CD14-positive monocyte (primary cell): ENCODE measurements around the gene SMC3. TPM values are rescaled to one million over a fixed set of nuclear protein-coding genes. Genes with fewer than 3 reads are reported as not detected.

ENCODE experiments used
- DNase-seq, 3 donors: peaks; one replicate each; pipeline ENCODE4 v3.0.0-alpha.2; 2011 to 2022
- H2AFZ ChIP-seq: 2 replicates; pipeline ENCODE4 v1.6.0; 2012; ENCODE audit warnings: mild to moderate bottlenecking, low read depth, low read length, inconsistent platforms; ENCODE audit not compliant: insufficient read depth, poor library complexity, severe bottlenecking
- H3K27ac ChIP-seq, 2 donors: 1 replicate in 1 of 2; 2 replicates in 1 of 2; pipeline ENCODE4 v1.5.1; 2012 to 2013; ENCODE audit warnings: low read length in 2 of 2, control low read depth in 1 of 2, inconsistent platforms in 1 of 2, low read depth in 1 of 2, mild to moderate bottlenecking in 1 of 2
- H3K27me3 ChIP-seq, 2 donors: one replicate each; pipeline versions ENCODE4 v1.6.0 to v1.6.1; 2011 to 2013; ENCODE audit warnings: low read length in 2 of 2; ENCODE audit not compliant: control insufficient read depth in 2 of 2, insufficient read depth in 2 of 2
- H3K36me3 ChIP-seq, 2 donors: replicated peaks in 1 of 2; 1 replicate in 1 of 2; 2 replicates in 1 of 2; pipeline versions ENCODE4 v1.5.1 to v1.6.1; 2012 to 2013; ENCODE audit warnings: low read length in 2 of 2, control low read depth in 1 of 2, inconsistent platforms in 1 of 2, mild to moderate bottlenecking in 1 of 2; ENCODE audit not compliant: insufficient read depth in 2 of 2, control insufficient read depth in 1 of 2
- H3K4me1 ChIP-seq, 2 donors: 1 replicate in 1 of 2; 2 replicates in 1 of 2; pipeline versions ENCODE4 v1.5.1 to v1.6.1; 2012 to 2013; ENCODE audit warnings: low read length in 2 of 2, control low read depth in 1 of 2, inconsistent platforms in 1 of 2, mild to moderate bottlenecking in 1 of 2, moderate library complexity in 1 of 2; ENCODE audit not compliant: insufficient read depth in 2 of 2, control insufficient read depth in 1 of 2
- H3K4me2 ChIP-seq: replicated peaks from 2 replicates; pipeline ENCODE3; 2012; ENCODE audit warnings: low read length, moderate library complexity, mild to moderate bottlenecking; ENCODE audit not compliant: poor library complexity, severe bottlenecking; ENCODE audit errors: extremely low read depth
- H3K4me3 ChIP-seq, 3 experiments: fragments of 200-600 bp in 1 of 3; sonication (generic) in 1 of 3; replicated peaks in 1 of 3; 1 replicate in 2 of 3; 2 replicates in 1 of 3; pipeline ENCODE4 v1.5.1; 2011 to 2013; ENCODE audit warnings: low read length in 3 of 3, mild to moderate bottlenecking in 3 of 3, control low read depth in 2 of 3, low read depth in 2 of 3, inconsistent platforms in 1 of 3, moderate library complexity in 1 of 3
- H3K79me2 ChIP-seq: 2 replicates; pipeline ENCODE4 v1.6.0; 2012; ENCODE audit warnings: mild to moderate bottlenecking, control low read depth, inconsistent platforms, low read length, moderate library complexity; ENCODE audit not compliant: insufficient read depth
- H3K9ac ChIP-seq: 2 replicates; pipeline ENCODE4 v1.6.0; 2017; ENCODE audit warnings: low read length, mild to moderate bottlenecking; ENCODE audit not compliant: insufficient read depth, poor library complexity, severe bottlenecking
- H3K9me3 ChIP-seq, 2 donors: replicated peaks in 1 of 2; 1 replicate in 1 of 2; 2 replicates in 1 of 2; pipeline versions ENCODE4 v1.5.1 to v1.6.1; 2012 to 2013; ENCODE audit warnings: low read length in 2 of 2, control low read depth in 1 of 2; ENCODE audit not compliant: control insufficient read depth in 1 of 2, insufficient read depth in 1 of 2
- H4K20me1 ChIP-seq: 2 replicates; pipeline ENCODE4 v1.6.0; 2012; ENCODE audit warnings: mild to moderate bottlenecking, low read length, control low read depth, moderate library complexity; ENCODE audit not compliant: insufficient read depth
- H3K27ac Mint-ChIP-seq, 7 donors: one replicate each; pipeline ENCODE4 v1.8.0; 2020; ENCODE audit warnings: mild to moderate bottlenecking in 7 of 7, mixed read lengths in 7 of 7, moderate library complexity in 6 of 7, inconsistent platforms in 2 of 7
- H3K27me3 Mint-ChIP-seq, 3 donors: one replicate each; pipeline ENCODE4 v1.8.0; 2021 to 2022; ENCODE audit warnings: low read depth in 3 of 3, mild to moderate bottlenecking in 3 of 3, mixed read lengths in 3 of 3, moderate library complexity in 3 of 3, inconsistent platforms in 1 of 3
- H3K36me3 Mint-ChIP-seq, 2 donors: one replicate each; pipeline ENCODE4 v1.8.0; 2020; ENCODE audit warnings: mixed read lengths in 2 of 2, inconsistent platforms in 1 of 2, mild to moderate bottlenecking in 1 of 2
- H3K4me1 Mint-ChIP-seq: one replicate; pipeline ENCODE4 v1.8.0; 2020; ENCODE audit warnings: mild to moderate bottlenecking, mixed read lengths
- H3K4me3 Mint-ChIP-seq, 2 donors: one replicate each; pipeline ENCODE4 v1.8.0; 2020; ENCODE audit warnings: mild to moderate bottlenecking in 2 of 2, mixed read lengths in 2 of 2, moderate library complexity in 1 of 2
- H3K9me3 Mint-ChIP-seq, 7 donors: one replicate each; pipeline ENCODE4 v1.8.0; 2020 to 2022; ENCODE audit warnings: mixed read lengths in 7 of 7, mild to moderate bottlenecking in 6 of 7, moderate library complexity in 6 of 7, inconsistent platforms in 2 of 7
- WGBS: methylation state at CpG from one replicate; pipeline ENCODE4 v1.1.5; 2013; ENCODE audit warnings: missing lambda C conversion rate; ENCODE audit not compliant: insufficient coverage; 5-methylcytosine and 5-hydroxymethylcytosine counted together
- intact Hi-C, 2 donors: fragments of 100-400 bp; cut with micrococcal nuclease; formaldehyde crosslinking; loops; one replicate each; pipeline versions ENCODE4 v1.15.0 to v1.15.1; 2023
- polyA plus RNA-seq, 3 donors: library from polyadenylated mRNA; depleted of rRNA in 1 of 3; unstranded in 2 of 3; stranded (reverse) in 1 of 3; fragments of 300-500 nt in 2 of 3; fragments of >200 nt in 1 of 3; fragmentation: Illumina TruSeq in 2 of 3; gene quantifications; 1 replicate in 2 of 3; 2 replicates in 1 of 3; pipeline ENCODE4 v1.2.3, GENCODE V29; 2012 to 2021
- TF ChIP-seq, protein P1 (sequence below): fragments of 200-600 bp; IDR thresholded peaks from one replicate; pipeline ENCODE4 v1.8.0; 2022; ENCODE audit warnings: antibody characterized with exemption, mild to moderate bottlenecking

SMC3 gene
- polyA plus RNA-seq, 3 donors = 5.0 to 33.9 (median 21.1) TPM

DNA sequence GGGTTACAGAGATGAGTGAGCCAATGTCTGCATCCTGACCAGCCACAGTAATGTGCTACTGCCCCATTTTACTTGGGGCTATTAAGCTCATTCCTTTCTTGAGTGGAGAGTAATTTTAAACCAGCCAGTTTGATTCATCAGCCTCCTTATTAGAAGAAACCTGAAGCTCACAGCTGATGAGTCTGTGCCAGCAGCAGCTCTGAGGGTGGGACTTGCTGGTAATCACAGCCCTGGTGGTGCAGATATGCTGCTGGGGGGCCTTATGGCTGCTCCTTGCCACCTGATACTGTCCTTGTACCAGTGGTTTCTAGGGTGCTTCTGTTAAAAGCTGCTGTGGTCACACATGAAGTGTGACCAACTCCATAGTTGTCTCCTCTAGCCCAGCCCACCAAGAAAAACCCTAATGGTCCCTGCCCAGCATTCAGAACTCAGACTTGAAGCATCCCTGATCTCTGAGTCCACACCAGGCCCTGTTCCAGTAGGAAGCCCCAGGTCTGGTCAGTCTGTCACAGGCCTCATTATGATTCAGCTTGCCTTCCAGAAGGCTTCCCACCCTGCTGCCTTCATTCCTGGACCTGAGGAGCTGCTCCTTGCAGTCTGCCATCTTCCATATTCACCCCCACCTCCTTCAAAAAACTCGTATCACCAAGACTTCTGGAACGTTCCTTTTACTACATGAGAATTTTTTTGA is 47.7 kb downstream of the SMC3 start:
- Histone ChIP-seq H3K36me3 (no peaks in the 10 kb centered on the region), H3K4me2 (no peak overlapping the region), H4K20me1 (no peaks in the 10 kb centered on the region), H3K4me3 (no peak overlapping the region), H3K9ac (no peak overlapping the region), H3K27me3 (no peaks in the 10 kb centered on the region), H3K27ac (no peak overlapping the region), H3K9me3 (no peaks in the 10 kb centered on the region), H2AFZ (no peak overlapping the region), H3K79me2 (no peaks in the 10 kb centered on the region), H3K4me1 (no peaks in the 10 kb centered on the region)
- Mint-ChIP-seq H3K4me1 (peaks cover 7% of the 10 kb centered on the region), H3K27ac (peak overlapping the region in 1 of 7 donors; percentile 44), H3K36me3 (peaks cover 0 to 3% of the 10 kb centered on the region in 2 donors), H3K9me3 (no peaks in the 10 kb centered on the region), H3K27me3 (no peaks in the 10 kb centered on the region), H3K4me3 (no peak overlapping the region)
- intact Hi-C loops = loop anchor here (10.0 kb wide), 1 partner anchor 980 kb away; no protein-coding TSS in a partner anchor
- TF ChIP-seq, protein P1, sequence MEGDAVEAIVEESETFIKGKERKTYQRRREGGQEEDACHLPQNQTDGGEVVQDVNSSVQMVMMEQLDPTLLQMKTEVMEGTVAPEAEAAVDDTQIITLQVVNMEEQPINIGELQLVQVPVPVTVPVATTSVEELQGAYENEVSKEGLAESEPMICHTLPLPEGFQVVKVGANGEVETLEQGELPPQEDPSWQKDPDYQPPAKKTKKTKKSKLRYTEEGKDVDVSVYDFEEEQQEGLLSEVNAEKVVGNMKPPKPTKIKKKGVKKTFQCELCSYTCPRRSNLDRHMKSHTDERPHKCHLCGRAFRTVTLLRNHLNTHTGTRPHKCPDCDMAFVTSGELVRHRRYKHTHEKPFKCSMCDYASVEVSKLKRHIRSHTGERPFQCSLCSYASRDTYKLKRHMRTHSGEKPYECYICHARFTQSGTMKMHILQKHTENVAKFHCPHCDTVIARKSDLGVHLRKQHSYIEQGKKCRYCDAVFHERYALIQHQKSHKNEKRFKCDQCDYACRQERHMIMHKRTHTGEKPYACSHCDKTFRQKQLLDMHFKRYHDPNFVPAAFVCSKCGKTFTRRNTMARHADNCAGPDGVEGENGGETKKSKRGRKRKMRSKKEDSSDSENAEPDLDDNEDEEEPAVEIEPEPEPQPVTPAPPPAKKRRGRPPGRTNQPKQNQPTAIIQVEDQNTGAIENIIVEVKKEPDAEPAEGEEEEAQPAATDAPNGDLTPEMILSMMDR = no peak
- no CpG with 5 or more reads among the region's 2 CpGs for WGBS
- DNase-seq = no peak

DNA sequence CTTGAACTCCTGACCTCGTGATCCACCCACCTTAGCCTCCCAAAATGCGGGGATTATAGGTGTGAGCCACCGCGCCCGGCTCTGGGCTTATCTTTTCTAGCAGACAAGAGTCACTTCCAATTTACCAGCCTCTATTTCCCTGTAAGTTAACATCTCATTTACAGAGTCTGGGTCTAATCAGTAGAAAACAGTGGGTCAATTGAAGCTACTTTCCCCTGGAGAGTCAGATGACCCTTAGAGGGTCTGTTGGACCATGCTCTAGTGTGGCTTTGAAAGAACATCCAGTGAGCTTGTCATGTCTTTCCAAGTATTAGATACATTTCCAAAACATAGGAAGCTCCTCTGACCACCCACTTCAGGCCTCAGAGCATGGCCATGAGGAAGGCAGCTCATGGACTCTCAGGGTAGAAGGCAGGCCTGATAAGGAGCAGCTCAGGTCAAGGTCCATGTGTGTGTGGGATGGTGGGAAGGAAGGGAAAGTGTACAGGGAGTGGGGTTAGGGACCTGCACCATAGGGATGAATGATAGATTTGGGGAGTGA is 49.1 kb downstream of the SMC3 start:
- H2AFZ ChIP-seq = no peak overlapping the region
- intact Hi-C loops = loop anchor here (10.0 kb wide), 1 partner anchor 978 kb away; no protein-coding TSS in a partner anchor

More for the DNA sequence above, 49.1 kb downstream of the SMC3 start:
- Mint-ChIP-seq H3K27ac (peak overlapping the region in 1 of 7 donors; percentile 44), H3K4me3 (no peak overlapping the region), H3K27me3 (no peaks in the 10 kb centered on the region), H3K4me1 (peaks cover 7% of the 10 kb centered on the region), H3K36me3 (no peaks in the 10 kb centered on the region), H3K9me3 (no peaks in the 10 kb centered on the region)
- WGBS = no CpG with 5 or more reads among the region's 5 CpGs
- no peak overlapping the region for H3K9ac ChIP-seq
- no peak overlapping the region for H3K27ac ChIP-seq
- H3K4me1 ChIP-seq = no peaks in the 10 kb centered on the region
- H3K9me3 ChIP-seq = no peaks in the 10 kb centered on the region
- H3K36me3 ChIP-seq = no peaks in the 10 kb centered on the region
- H3K27me3 ChIP-seq = no peaks in the 10 kb centered on the region
- H3K4me2 ChIP-seq = no peak overlapping the region
- no peaks in the 10 kb centered on the region for H4K20me1 ChIP-seq
- DNase-seq = no peak
- TF ChIP-seq, protein P1 = no peak
- H3K4me3 ChIP-seq = no peak overlapping the region
- no peaks in the 10 kb centered on the region for H3K79me2 ChIP-seq
